Measurements from ENCODE around the gene RNF222.
A peak's percentile ranks its signal among the peaks of the same experiment; 100 is the strongest.
"Not testable (repeated sequence)": the region's sequence is repeated elsewhere in the genome, so short reads cannot be mapped to it uniquely, and the experiment has no call there.

Gene RNF222

GRCh38 chr17:8377422-8377821 is 20.2 kb downstream of the RNF222 start:
- no peak for DNase-seq

- peak; percentile 35 for DNase-seq
Observed at GRCh38 chr17:8376271-8377067, 21.2 kb downstream of the RNF222 start, which contains the start of gene KRABD2. TSS of gene KRABD2 (minus strand) at chr17:8376704.

GRCh38 chr17:8375738-8376259 is 21.8 kb downstream of the RNF222 start:
- no peak for DNase-seq

- not testable (repeated sequence) for DNase-seq
Observed at GRCh38 chr17:8373856-8374255, 23.8 kb downstream of the RNF222 start.

- no peak for DNase-seq
Observed at GRCh38 chr17:8372422-8372821, 25.2 kb downstream of the RNF222 start.

GRCh38 chr17:8371786-8372185 is 25.8 kb downstream of the RNF222 start:
- no peak for DNase-seq

- DNase-seq = no peak
Observed at GRCh38 chr17:8369944-8370343, 27.7 kb downstream of the RNF222 start.

GRCh38 chr17:8368193-8368592 is 29.4 kb downstream of the RNF222 start:
- no peak for DNase-seq

GRCh38 chr17:8366231-8366630 is 31.4 kb downstream of the RNF222 start:
- no peak for DNase-seq

GRCh38 chr17:8365143-8365542 is 32.5 kb downstream of the RNF222 start:
- DNase-seq = no peak

GRCh38 chr17:8362651-8363332 is 34.8 kb downstream of the RNF222 start:
- no peak for DNase-seq

- no peak for DNase-seq
Observed at GRCh38 chr17:8360751-8361150, 36.9 kb downstream of the RNF222 start.

- DNase-seq = no peak
Observed at GRCh38 chr17:8360260-8360659, 37.4 kb downstream of the RNF222 start.

- DNase-seq = peak; percentile 39
Observed at GRCh38 chr17:8359769-8360168, 37.9 kb downstream of the RNF222 start.

- DNase-seq = no peak
Observed at GRCh38 chr17:8357910-8358309, 39.7 kb downstream of the RNF222 start.

- DNase-seq = no peak
Observed at GRCh38 chr17:8354236-8354635, 43.4 kb downstream of the RNF222 start.

GRCh38 chr17:8353736-8354135 is 43.9 kb downstream of the RNF222 start:
- DNase-seq = no peak

- DNase-seq = no peak
Observed at GRCh38 chr17:8350339-8350738, 47.3 kb downstream of the RNF222 start.

- DNase-seq = not testable (repeated sequence)
Observed at GRCh38 chr17:8347001-8347400, 50.6 kb downstream of the RNF222 start.

- no peak for DNase-seq
Observed at GRCh38 chr17:8345951-8346665, 51.5 kb downstream of the RNF222 start.

GRCh38 chr17:8345052-8345690 is 52.5 kb downstream of the RNF222 start:
- no peak for DNase-seq

- DNase-seq = no peak
Observed at GRCh38 chr17:8341456-8341855, 56.2 kb downstream of the RNF222 start.
